GM12892 (cell line): ENCODE measurements around the gene FGR.

Experiments
- POLR2A ChIP-seq: IDR thresholded peaks from 2 replicates; pipeline ENCODE4 v1.6.1; 2011; ENCODE audit warnings: low read depth, low read length, control low read depth
- TAF1 ChIP-seq: IDR thresholded peaks from 2 replicates; pipeline ENCODE4 v1.6.1; 2011; ENCODE audit warnings: low read depth, mild to moderate bottlenecking, control low read depth, low read length, borderline replicate concordance

- TF ChIP-seq POLR2A (no peak), TAF1 (no peak)
Observed at GRCh38 chr1:27630859-27631491, 4.0 kb downstream of the FGR start.
